ENCODE measurements around the gene POLN. TPM values are rescaled to one million over a fixed set of nuclear protein-coding genes. Genes with fewer than 3 reads are reported as not detected.

POLN gene
- total RNA-seq, 1 experiment from 2014 or later, result 1.3 TPM

DNA sequence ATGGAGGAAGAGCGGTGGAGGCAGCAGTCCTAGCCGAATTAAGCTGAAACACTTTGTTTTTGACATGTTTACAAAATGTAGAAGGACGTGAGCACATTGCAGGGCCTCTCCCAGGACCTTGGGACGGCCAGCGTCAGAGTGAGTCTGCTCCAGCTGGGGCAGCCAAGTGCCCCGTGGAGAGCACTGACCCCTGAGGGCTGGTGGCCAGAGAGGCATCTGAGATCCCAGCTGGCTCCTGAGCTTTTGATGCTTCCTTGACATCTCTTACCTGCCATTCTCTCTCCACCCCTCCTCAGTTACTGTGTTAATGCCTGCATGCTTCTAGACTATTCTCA lies 158.1 kb downstream of the POLN start:
- Histone ChIP-seq H3K4me2 (no peak overlapping the region), H3K27ac (no peak overlapping the region), H2AFZ (no peak overlapping the region), H3K9me2 (ENCODE audit: insufficient read depth) (no peaks in the 10 kb centered on the region), H3K4me1 (replicated peaks; ENCODE audit: insufficient read depth) (no peaks in the 10 kb centered on the region), H3F3A (ENCODE audit: insufficient read depth, low read depth) (no peaks in the 10 kb centered on the region), H4K20me1 (ENCODE audit: insufficient read depth) (no peaks in the 10 kb centered on the region), H3K4me3 (no peak overlapping the region), H3K27me3 (ENCODE audit: insufficient read depth, low read depth) (no peaks in the 10 kb centered on the region), H3K79me2 (ENCODE audit: low read depth) (no peaks in the 10 kb centered on the region), H3K9me3 (ENCODE audit: insufficient read depth, low read depth) (no peaks in the 10 kb centered on the region), H3K36me3 (ENCODE audit: low read depth) (no peaks in the 10 kb centered on the region)
- no peak for DNase-seq
- intact Hi-C loops (cut with micrococcal nuclease; ENCODE audit: unreplicated experiment), result no loop called here
- ChIA-PET POLR2A (ENCODE audit: unreplicated experiment) (no interaction called here), CTCF (no interaction called here)
- TF ChIP-seq CTCF (conservative IDR thresholded peaks at IDR 0.05) (no peak), EZH2 (IDR thresholded peaks at IDR 0.05; ENCODE audit: low read depth) (no peak)
- BruUV-seq (replicated peaks), result no TSS peak

DNA sequence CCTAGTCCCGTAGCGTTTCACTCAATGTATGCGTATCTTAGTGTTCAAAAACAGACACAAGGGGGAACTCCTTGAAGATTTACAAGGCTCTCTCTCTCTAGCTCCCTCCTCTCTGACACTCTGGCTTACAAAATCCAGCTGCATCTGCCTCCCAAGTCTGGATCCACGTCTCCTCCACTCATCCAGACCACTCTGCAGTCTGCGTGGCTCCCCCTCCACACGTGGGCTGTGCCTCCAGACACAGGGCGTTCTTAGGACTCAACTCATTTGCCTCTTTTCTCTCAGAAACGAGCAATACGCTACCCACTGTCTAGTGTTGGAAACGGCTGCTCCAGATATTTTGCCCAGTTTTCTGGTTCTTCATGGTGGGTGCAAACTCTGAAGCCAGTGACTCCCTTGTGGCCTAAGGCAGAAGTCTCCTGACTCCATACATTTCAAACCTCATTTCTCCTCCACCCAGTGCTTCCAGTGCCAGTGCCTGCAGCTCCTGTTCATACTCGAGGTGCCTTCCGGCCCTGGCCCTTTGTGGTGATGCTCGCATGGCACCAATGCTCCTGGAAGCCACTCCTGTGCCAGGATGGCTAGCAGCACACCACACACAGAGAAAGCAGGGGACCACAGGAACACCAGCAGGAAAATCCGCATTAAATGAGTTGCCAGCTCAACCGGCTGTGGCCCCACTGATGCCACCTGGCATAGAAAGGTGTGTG lies 158.7 kb downstream of the POLN start:
- H3K9me3 ChIP-seq (ENCODE audit: insufficient read depth, low read depth), result no peaks in the 10 kb centered on the region
- BruUV-seq (replicated peaks), result no TSS peak
- DNase-seq, result no peak
- no peaks in the 10 kb centered on the region for H3K9me2 ChIP-seq (ENCODE audit: insufficient read depth)
- POLR2A ChIA-PET (ENCODE audit: unreplicated experiment), result no interaction called here
- TF ChIP-seq EZH2 (IDR thresholded peaks at IDR 0.05; ENCODE audit: low read depth) (no peak), CTCF (conservative IDR thresholded peaks at IDR 0.05) (no peak)
- H3K4me2 ChIP-seq, result no peak overlapping the region
- H3K4me3 ChIP-seq, result no peak overlapping the region
- H3K27ac ChIP-seq, result no peak overlapping the region
- CTCF ChIA-PET, result interaction anchor here (0.7 kb wide), 1 partner anchor 12 kb away, joined by 3 read pairs; no protein-coding TSS in a partner anchor
- H2AFZ ChIP-seq, result no peak overlapping the region
- H3K4me1 ChIP-seq (replicated peaks; ENCODE audit: insufficient read depth), result no peaks in the 10 kb centered on the region
- H3K27me3 ChIP-seq (ENCODE audit: insufficient read depth, low read depth), result no peaks in the 10 kb centered on the region
- H3K36me3 ChIP-seq (ENCODE audit: low read depth), result no peaks in the 10 kb centered on the region
- H3F3A ChIP-seq (ENCODE audit: insufficient read depth, low read depth), result no peaks in the 10 kb centered on the region
- intact Hi-C loops (cut with micrococcal nuclease; ENCODE audit: unreplicated experiment), result no loop called here
- H4K20me1 ChIP-seq (ENCODE audit: insufficient read depth), result no peaks in the 10 kb centered on the region
- no peaks in the 10 kb centered on the region for H3K79me2 ChIP-seq (ENCODE audit: low read depth)

- intact Hi-C loops (cut with micrococcal nuclease; ENCODE audit: unreplicated experiment), result no loop called here
- Histone ChIP-seq H3K27me3 (ENCODE audit: insufficient read depth, low read depth) (no peaks in the 10 kb centered on the region), H3K4me3 (no peak overlapping the region), H3K79me2 (ENCODE audit: low read depth) (no peaks in the 10 kb centered on the region), H3K4me1 (replicated peaks; ENCODE audit: insufficient read depth) (no peaks in the 10 kb centered on the region), H3K27ac (no peak overlapping the region), H3K9me2 (ENCODE audit: insufficient read depth) (no peaks in the 10 kb centered on the region), H3F3A (ENCODE audit: insufficient read depth, low read depth) (no peaks in the 10 kb centered on the region), H3K4me2 (no peak overlapping the region), H2AFZ (no peak overlapping the region), H3K36me3 (ENCODE audit: low read depth) (no peaks in the 10 kb centered on the region), H3K9me3 (ENCODE audit: insufficient read depth, low read depth) (no peaks in the 10 kb centered on the region), H4K20me1 (ENCODE audit: insufficient read depth) (no peaks in the 10 kb centered on the region)
- no peak for DNase-seq
- BruUV-seq (replicated peaks), result no TSS peak
- CTCF ChIA-PET, result interaction anchor here (0.7 kb wide), 1 partner anchor 12 kb away, joined by 3 read pairs; no protein-coding TSS in a partner anchor
- POLR2A ChIA-PET (ENCODE audit: unreplicated experiment), result no interaction called here
- TF ChIP-seq EZH2 (IDR thresholded peaks at IDR 0.05; ENCODE audit: low read depth), result no peak
- TF ChIP-seq CTCF (conservative IDR thresholded peaks at IDR 0.05), result no peak
These were observed 159.3 kb downstream of the POLN start for GRCh38 chr4:2082627-2083026.

Data from PC-9 (cell line).